HL-60 (cell line): Measurements from ENCODE around the gene DYSF.

Experiments
- POLR2AphosphoS5 ChIP-seq: IDR thresholded peaks from 2 replicates; pipeline ENCODE4 v1.6.1; 2012; ENCODE audit warnings: low read depth
- TF ChIP-seq, protein P1 (sequence below): IDR thresholded peaks from one replicate; pipeline ENCODE4 v1.5.1; 2011; ENCODE audit warnings: low read length, control low read depth, inconsistent platforms; ENCODE audit not compliant: insufficient read depth

DNA sequence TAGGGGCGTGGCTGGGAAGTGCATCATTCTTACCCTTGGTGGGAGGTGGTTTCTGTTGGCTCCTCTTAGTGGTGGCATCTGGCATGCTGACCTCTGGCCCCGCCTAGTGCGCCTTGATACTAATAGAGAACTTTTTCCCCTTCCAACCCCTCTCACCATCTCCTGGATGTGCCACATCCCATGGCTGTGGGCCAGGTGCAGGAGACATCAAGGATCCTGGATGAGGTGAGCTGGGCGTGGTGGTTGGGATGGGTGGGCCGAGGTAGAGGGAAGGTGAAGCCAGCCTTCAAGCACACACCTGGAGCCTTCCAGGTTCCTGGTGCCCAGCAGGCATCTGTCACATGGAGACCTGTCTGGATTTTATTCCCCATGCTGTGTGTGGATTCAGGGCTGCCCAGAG is 149.2 kb downstream of the DYSF start:
- TF ChIP-seq, protein P1, sequence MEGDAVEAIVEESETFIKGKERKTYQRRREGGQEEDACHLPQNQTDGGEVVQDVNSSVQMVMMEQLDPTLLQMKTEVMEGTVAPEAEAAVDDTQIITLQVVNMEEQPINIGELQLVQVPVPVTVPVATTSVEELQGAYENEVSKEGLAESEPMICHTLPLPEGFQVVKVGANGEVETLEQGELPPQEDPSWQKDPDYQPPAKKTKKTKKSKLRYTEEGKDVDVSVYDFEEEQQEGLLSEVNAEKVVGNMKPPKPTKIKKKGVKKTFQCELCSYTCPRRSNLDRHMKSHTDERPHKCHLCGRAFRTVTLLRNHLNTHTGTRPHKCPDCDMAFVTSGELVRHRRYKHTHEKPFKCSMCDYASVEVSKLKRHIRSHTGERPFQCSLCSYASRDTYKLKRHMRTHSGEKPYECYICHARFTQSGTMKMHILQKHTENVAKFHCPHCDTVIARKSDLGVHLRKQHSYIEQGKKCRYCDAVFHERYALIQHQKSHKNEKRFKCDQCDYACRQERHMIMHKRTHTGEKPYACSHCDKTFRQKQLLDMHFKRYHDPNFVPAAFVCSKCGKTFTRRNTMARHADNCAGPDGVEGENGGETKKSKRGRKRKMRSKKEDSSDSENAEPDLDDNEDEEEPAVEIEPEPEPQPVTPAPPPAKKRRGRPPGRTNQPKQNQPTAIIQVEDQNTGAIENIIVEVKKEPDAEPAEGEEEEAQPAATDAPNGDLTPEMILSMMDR = no peak
- TF ChIP-seq POLR2AphosphoS5 = no peak
